Measurements from ENCODE around the gene PPP1R15A. TPM values are rescaled to one million over a fixed set of nuclear protein-coding genes. Genes with fewer than 3 reads are reported as not detected.
"Not testable (repeated sequence)": the region's sequence is repeated elsewhere in the genome, so short reads cannot be mapped to it uniquely, and the experiment has no call there.

PPP1R15A gene
- total RNA-seq, 1 donor from 2014 or later = 52.1 TPM

- H3K36me3 ChIP-seq = peaks cover 4 to 34% of the 10 kb centered on the region in 2 donors
- TF ChIP-seq POLR2A (IDR thresholded peaks at IDR 0.05) (no peak), CTCF (IDR thresholded peaks at IDR 0.05) (no peak), POLR2AphosphoS5 (IDR thresholded peaks at IDR 0.05; ENCODE audit: insufficient read depth in 1 of 2, low read depth in 1 of 2) (no peak)
- peaks cover 24% of the 10 kb centered on the region for H3K4me1 ChIP-seq
- no peak for DNase-seq (ENCODE audit: extremely low spot score in 2 of 2)
- H3K27ac ChIP-seq = no peak overlapping the region
- H3K9me3 ChIP-seq = no peaks in the 10 kb centered on the region
- H3K4me3 ChIP-seq = no peak overlapping the region
- intact Hi-C loops (cut with DNase I) = loop anchor here (5.0 kb wide), 1 partner anchor 47 kb away; the partner anchor contains the start of gene BAX
- no peaks in the 10 kb centered on the region for H3K27me3 ChIP-seq
Observed at GRCh38 chr19:48905664-48906063, 33.4 kb downstream of the PPP1R15A start.

GRCh38 chr19:48906324-48906723 is 34.1 kb downstream of the PPP1R15A start:
- H3K27me3 ChIP-seq = no peaks in the 10 kb centered on the region
- intact Hi-C loops (cut with DNase I) = loop anchor here (5.0 kb wide), 1 partner anchor 46 kb away; the partner anchor contains the start of gene BAX
- TF ChIP-seq CTCF (IDR thresholded peaks at IDR 0.05) = no peak
- TF ChIP-seq POLR2A (IDR thresholded peaks at IDR 0.05) = no peak
- TF ChIP-seq POLR2AphosphoS5 (IDR thresholded peaks at IDR 0.05; ENCODE audit: insufficient read depth in 1 of 2, low read depth in 1 of 2) = no peak
- peaks cover 4 to 41% of the 10 kb centered on the region in 2 donors for H3K36me3 ChIP-seq
- no peak overlapping the region for H3K27ac ChIP-seq
- H3K4me1 ChIP-seq = peaks cover 17% of the 10 kb centered on the region
- H3K9me3 ChIP-seq = no peaks in the 10 kb centered on the region
- H3K4me3 ChIP-seq = no peak overlapping the region
- DNase-seq (ENCODE audit: extremely low spot score in 2 of 2) = no peak

GRCh38 chr19:48907671-48908070 is 35.5 kb downstream of the PPP1R15A start:
- Histone ChIP-seq H3K4me3 (no peak overlapping the region), H3K9me3 (no peaks in the 10 kb centered on the region), H3K27me3 (no peaks in the 10 kb centered on the region), H3K36me3 (peaks cover 4 to 55% of the 10 kb centered on the region in 2 donors), H3K4me1 (peaks cover 4% of the 10 kb centered on the region), H3K27ac (no peak overlapping the region)
- no peak for TF ChIP-seq POLR2AphosphoS5 (IDR thresholded peaks at IDR 0.05; ENCODE audit: insufficient read depth in 1 of 2, low read depth in 1 of 2)
- no peak for TF ChIP-seq POLR2A (IDR thresholded peaks at IDR 0.05)
- no peak for TF ChIP-seq CTCF (IDR thresholded peaks at IDR 0.05)
- intact Hi-C loops (cut with DNase I) = loop anchor here (5.0 kb wide), 1 partner anchor 45 kb away; the partner anchor contains the start of gene BAX
- no peak for DNase-seq (ENCODE audit: extremely low spot score in 2 of 2)

- intact Hi-C loops (cut with DNase I) = loop anchor here (5.0 kb wide), 1 partner anchor 43 kb away; the partner anchor contains the start of gene BAX
- not testable (repeated sequence) for H3K27me3 ChIP-seq; H3K9me3 ChIP-seq; H3K27ac ChIP-seq; DNase-seq (ENCODE audit: extremely low spot score in 2 of 2); H3K4me1 ChIP-seq; H3K4me3 ChIP-seq
- H3K36me3 ChIP-seq = peaks cover 4 to 67% of the 10 kb centered on the region in 2 donors
Observed at GRCh38 chr19:48909424-48910077, 37.3 kb downstream of the PPP1R15A start.

- Histone ChIP-seq H3K9me3 (no peaks in the 10 kb centered on the region), H3K27ac (no peak overlapping the region), H3K27me3 (no peaks in the 10 kb centered on the region), H3K4me1 (no peaks in the 10 kb centered on the region), H3K4me3 (no peak overlapping the region), H3K36me3 (peaks cover 4 to 65% of the 10 kb centered on the region in 2 donors)
- TF ChIP-seq POLR2AphosphoS5 (IDR thresholded peaks at IDR 0.05; ENCODE audit: insufficient read depth in 1 of 2, low read depth in 1 of 2) (no peak), POLR2A (IDR thresholded peaks at IDR 0.05) (no peak), CTCF (IDR thresholded peaks at IDR 0.05) (no peak)
- intact Hi-C loops (cut with DNase I) = no loop called here
- DNase-seq (ENCODE audit: extremely low spot score in 2 of 2) = no peak
Observed at GRCh38 chr19:48910803-48911202, 38.6 kb downstream of the PPP1R15A start.
